K562 (cell line): ENCODE data around the gene POU2F1. TPM values are rescaled to one million over a fixed set of nuclear protein-coding genes. Genes with fewer than 3 reads are reported as not detected.
A peak's percentile ranks its signal among the peaks of the same experiment; 100 is the strongest.

Experiments
- EP300 ChIP-seq: IDR thresholded peaks from 2 replicates; pipeline ENCODE4 v1.6.1; 2012; ENCODE audit warnings: low read length, improper control_type of control experiment
- HMGN3 ChIP-seq: IDR thresholded peaks from 2 replicates; pipeline ENCODE4 v1.6.1; 2011; ENCODE audit warnings: borderline replicate concordance, low read depth, mild to moderate bottlenecking, mixed read lengths, low read length; ENCODE audit not compliant: insufficient read length; ENCODE audit errors: extremely low read depth
- PATZ1 ChIP-seq: fragments of 250-450 bp; sonication (Bioruptor Pico); IDR thresholded peaks from 2 replicates; pipeline ENCODE4 v1.5.0; 2020; ENCODE audit warnings: mild to moderate bottlenecking, borderline replicate concordance
- YY1 ChIP-seq, 3 experiments: IDR thresholded peaks; 2 replicates each; pipeline ENCODE4 v1.6.1; 2011; ENCODE audit warnings: low read length in 2 of 3, mild to moderate bottlenecking in 2 of 3, moderate library complexity in 2 of 3, borderline replicate concordance in 1 of 3, control low read depth in 1 of 3, low read depth in 1 of 3; ENCODE audit not compliant: insufficient read depth in 3 of 3, insufficient replicate concordance in 2 of 3, control insufficient read depth in 1 of 3, insufficient read length in 1 of 3; ENCODE audit errors: extremely low read depth in 1 of 3
- ZFP36 ChIP-seq: fragments of 150-350 bp; IDR thresholded peaks from 2 replicates; pipeline ENCODE4 v1.6.1; 2018; ENCODE audit warnings: low read length, low read depth; ENCODE audit not compliant: partially characterized antibody
- ZNF12 ChIP-seq: sonication (generic); formaldehyde crosslinking; IDR thresholded peaks from 2 replicates; pipeline ENCODE4 v1.4.0; 2020; ENCODE audit warnings: mild to moderate bottlenecking, missing genetic modification reagents
- polyA plus RNA-seq, 8 experiments: library from polyadenylated mRNA; depleted of rRNA in 4 of 8; stranded (reverse) in 5 of 8; unstranded in 3 of 8; fragments of >200 nt; fragmentation: Nextera tagmentation in 2 of 8; fragmentation: Illumina TruSeq in 1 of 8; extraction: Ambion mirVana in 2 of 8; extraction: Trizol in 1 of 8; gene quantifications; 2 replicates each; pipeline versions ENCODE4 v1.2.1 to v1.2.3, GENCODE V29; 2011 to 2014; ENCODE audit warnings: inconsistent platforms in 1 of 8, missing spikeins in 1 of 8
- total RNA-seq, 7 experiments: library from RNA; depleted of rRNA in 6 of 7; stranded (reverse); fragments of >200 nt in 6 of 7; fragmentation: Illumina TruSeq in 2 of 7; extraction: Trizol in 2 of 7; gene quantifications; 2 replicates each; pipeline versions ENCODE4 v1.2.1 to v1.2.3, GENCODE V29; 2011 to 2021; ENCODE audit warnings: low replicate concordance in 1 of 7
- TF ChIP-seq, protein P1 (sequence below), 2 experiments: IDR thresholded peaks in 1 of 2; conservative IDR thresholded peaks in 1 of 2; 2 replicates each; pipeline ENCODE4 v1.6.1; 2016; ENCODE audit warnings: low read depth in 2 of 2, mild to moderate bottlenecking in 1 of 2, missing compliant biosample characterization in 1 of 2, missing genetic modification characterization in 1 of 2, moderate library complexity in 1 of 2
- TF ChIP-seq, protein P2 (sequence below), 2 experiments: IDR thresholded peaks; 2 replicates each; pipeline ENCODE4 v1.6.1; 2012; ENCODE audit warnings: improper control_type of control experiment in 2 of 2, low read depth in 2 of 2, low read length in 2 of 2, borderline replicate concordance in 1 of 2
- TF ChIP-seq, protein P3 (sequence below): fragments of 450-650 bp; IDR thresholded peaks from 2 replicates; pipeline ENCODE4 v1.6.1; 2016; ENCODE audit warnings: mild to moderate bottlenecking
- TF ChIP-seq, protein P4 (sequence below): fragments of 450-650 bp; IDR thresholded peaks from 2 replicates; pipeline ENCODE4 v1.6.1; 2017; ENCODE audit warnings: mild to moderate bottlenecking, moderate library complexity
- TF ChIP-seq, protein P5 (sequence below): fragments of 450-650 bp; formaldehyde crosslinking; IDR thresholded peaks from 2 replicates; pipeline ENCODE4 v1.4.0; 2020; ENCODE audit warnings: mild to moderate bottlenecking

Gene POU2F1
- total and polyA plus RNA-seq, 9 of the 15 experiments (the other 6 are each of a cell fraction or from before 2014, with no cell fraction given) = 2.6 to 22.3 (median 8.8) TPM

- TF ChIP-seq, protein P1, sequence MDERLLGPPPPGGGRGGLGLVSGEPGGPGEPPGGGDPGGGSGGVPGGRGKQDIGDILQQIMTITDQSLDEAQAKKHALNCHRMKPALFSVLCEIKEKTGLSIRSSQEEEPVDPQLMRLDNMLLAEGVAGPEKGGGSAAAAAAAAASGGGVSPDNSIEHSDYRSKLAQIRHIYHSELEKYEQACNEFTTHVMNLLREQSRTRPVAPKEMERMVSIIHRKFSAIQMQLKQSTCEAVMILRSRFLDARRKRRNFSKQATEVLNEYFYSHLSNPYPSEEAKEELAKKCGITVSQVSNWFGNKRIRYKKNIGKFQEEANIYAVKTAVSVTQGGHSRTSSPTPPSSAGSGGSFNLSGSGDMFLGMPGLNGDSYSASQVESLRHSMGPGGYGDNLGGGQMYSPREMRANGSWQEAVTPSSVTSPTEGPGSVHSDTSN (CRISPR knock-in tag; IDR thresholded peaks at IDR 0.05; ENCODE audit: low read depth) = no peak
- TF ChIP-seq, protein P1 (tag; conservative IDR thresholded peaks at IDR 0.05; ENCODE audit: low read depth) = peak; percentile 36
- TF ChIP-seq YY1 (IDR thresholded peaks at IDR 0.05; ENCODE audit: borderline replicate concordance in 1 of 3, control insufficient read depth in 1 of 3, extremely low read depth in 1 of 3, insufficient read depth in 3 of 3, insufficient read length in 1 of 3, insufficient replicate concordance in 2 of 3, low read depth in 1 of 3, low read length in 2 of 3) (peak in 2 of 3 experiments; percentile 66 to 78), EP300 (no peak), ZFP36 (peak; percentile 47), HMGN3 (no peak), ZNF12 (0 out of 2 replicates have a peak, but pooled peaks have one; percentile 60), PATZ1 (CRISPR knock-in tag) (no peak)
- TF ChIP-seq, protein P2, sequence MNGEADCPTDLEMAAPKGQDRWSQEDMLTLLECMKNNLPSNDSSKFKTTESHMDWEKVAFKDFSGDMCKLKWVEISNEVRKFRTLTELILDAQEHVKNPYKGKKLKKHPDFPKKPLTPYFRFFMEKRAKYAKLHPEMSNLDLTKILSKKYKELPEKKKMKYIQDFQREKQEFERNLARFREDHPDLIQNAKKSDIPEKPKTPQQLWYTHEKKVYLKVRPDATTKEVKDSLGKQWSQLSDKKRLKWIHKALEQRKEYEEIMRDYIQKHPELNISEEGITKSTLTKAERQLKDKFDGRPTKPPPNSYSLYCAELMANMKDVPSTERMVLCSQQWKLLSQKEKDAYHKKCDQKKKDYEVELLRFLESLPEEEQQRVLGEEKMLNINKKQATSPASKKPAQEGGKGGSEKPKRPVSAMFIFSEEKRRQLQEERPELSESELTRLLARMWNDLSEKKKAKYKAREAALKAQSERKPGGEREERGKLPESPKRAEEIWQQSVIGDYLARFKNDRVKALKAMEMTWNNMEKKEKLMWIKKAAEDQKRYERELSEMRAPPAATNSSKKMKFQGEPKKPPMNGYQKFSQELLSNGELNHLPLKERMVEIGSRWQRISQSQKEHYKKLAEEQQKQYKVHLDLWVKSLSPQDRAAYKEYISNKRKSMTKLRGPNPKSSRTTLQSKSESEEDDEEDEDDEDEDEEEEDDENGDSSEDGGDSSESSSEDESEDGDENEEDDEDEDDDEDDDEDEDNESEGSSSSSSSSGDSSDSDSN (IDR thresholded peaks at IDR 0.05; ENCODE audit: borderline replicate concordance in 1 of 2, low read depth in 2 of 2, low read length in 2 of 2) = no peak
- TF ChIP-seq, protein P3, sequence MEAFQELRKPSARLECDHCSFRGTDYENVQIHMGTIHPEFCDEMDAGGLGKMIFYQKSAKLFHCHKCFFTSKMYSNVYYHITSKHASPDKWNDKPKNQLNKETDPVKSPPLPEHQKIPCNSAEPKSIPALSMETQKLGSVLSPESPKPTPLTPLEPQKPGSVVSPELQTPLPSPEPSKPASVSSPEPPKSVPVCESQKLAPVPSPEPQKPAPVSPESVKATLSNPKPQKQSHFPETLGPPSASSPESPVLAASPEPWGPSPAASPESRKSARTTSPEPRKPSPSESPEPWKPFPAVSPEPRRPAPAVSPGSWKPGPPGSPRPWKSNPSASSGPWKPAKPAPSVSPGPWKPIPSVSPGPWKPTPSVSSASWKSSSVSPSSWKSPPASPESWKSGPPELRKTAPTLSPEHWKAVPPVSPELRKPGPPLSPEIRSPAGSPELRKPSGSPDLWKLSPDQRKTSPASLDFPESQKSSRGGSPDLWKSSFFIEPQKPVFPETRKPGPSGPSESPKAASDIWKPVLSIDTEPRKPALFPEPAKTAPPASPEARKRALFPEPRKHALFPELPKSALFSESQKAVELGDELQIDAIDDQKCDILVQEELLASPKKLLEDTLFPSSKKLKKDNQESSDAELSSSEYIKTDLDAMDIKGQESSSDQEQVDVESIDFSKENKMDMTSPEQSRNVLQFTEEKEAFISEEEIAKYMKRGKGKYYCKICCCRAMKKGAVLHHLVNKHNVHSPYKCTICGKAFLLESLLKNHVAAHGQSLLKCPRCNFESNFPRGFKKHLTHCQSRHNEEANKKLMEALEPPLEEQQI = no peak
- TF ChIP-seq, protein P4, sequence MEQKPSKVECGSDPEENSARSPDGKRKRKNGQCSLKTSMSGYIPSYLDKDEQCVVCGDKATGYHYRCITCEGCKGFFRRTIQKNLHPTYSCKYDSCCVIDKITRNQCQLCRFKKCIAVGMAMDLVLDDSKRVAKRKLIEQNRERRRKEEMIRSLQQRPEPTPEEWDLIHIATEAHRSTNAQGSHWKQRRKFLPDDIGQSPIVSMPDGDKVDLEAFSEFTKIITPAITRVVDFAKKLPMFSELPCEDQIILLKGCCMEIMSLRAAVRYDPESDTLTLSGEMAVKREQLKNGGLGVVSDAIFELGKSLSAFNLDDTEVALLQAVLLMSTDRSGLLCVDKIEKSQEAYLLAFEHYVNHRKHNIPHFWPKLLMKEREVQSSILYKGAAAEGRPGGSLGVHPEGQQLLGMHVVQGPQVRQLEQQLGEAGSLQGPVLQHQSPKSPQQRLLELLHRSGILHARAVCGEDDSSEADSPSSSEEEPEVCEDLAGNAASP = no peak
- TF ChIP-seq, protein P5, sequence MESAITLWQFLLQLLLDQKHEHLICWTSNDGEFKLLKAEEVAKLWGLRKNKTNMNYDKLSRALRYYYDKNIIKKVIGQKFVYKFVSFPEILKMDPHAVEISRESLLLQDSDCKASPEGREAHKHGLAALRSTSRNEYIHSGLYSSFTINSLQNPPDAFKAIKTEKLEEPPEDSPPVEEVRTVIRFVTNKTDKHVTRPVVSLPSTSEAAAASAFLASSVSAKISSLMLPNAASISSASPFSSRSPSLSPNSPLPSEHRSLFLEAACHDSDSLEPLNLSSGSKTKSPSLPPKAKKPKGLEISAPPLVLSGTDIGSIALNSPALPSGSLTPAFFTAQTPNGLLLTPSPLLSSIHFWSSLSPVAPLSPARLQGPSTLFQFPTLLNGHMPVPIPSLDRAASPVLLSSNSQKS = no peak
Observed at GRCh38 chr1:167442142-167442848, 221.6 kb downstream of the POU2F1 start (continued).
